Transverse colon (tissue), 4 donors: ENCODE data around the gene MSANTD3. TPM values are rescaled to one million over a fixed set of nuclear protein-coding genes. Genes with fewer than 3 reads are reported as not detected.

ENCODE experiments used
- DNase-seq: peaks from one replicate; pipeline ENCODE4 v3.0.0-alpha.2; 2019
- H3K27ac ChIP-seq, 4 donors: fragments of 200-600 bp; sonication (generic); 2 replicates each; pipeline ENCODE4 v1.5.1; 2016 to 2018; ENCODE audit warnings: inconsistent platforms in 4 of 4
- H3K27me3 ChIP-seq: fragments of 200-600 bp; sonication (generic); 2 replicates; pipeline ENCODE4 v1.5.1; 2017; ENCODE audit warnings: inconsistent platforms
- H3K36me3 ChIP-seq, 4 donors: fragments of 200-600 bp; sonication (generic); 2 replicates each; pipeline ENCODE4 v1.5.1; 2017 to 2019; ENCODE audit warnings: inconsistent platforms in 4 of 4
- H3K4me1 ChIP-seq, 4 donors: fragments of 200-600 bp; sonication (generic); 2 replicates each; pipeline ENCODE4 v1.5.1; 2017 to 2020; ENCODE audit warnings: inconsistent platforms in 4 of 4
- H3K4me3 ChIP-seq, 4 donors: fragments of 200-600 bp; sonication (generic); 1 replicate in 1 of 4; 2 replicates in 3 of 4; pipeline versions ENCODE4 v1.5.1 to v1.6.1; 2017 to 2019; ENCODE audit warnings: inconsistent platforms in 4 of 4
- H3K9me3 ChIP-seq, 2 donors: fragments of 200-600 bp; sonication (generic); 2 replicates each; pipeline ENCODE4 v1.5.1; 2017 to 2019; ENCODE audit warnings: inconsistent platforms in 2 of 2
- EP300 ChIP-seq: sonication (generic); formaldehyde crosslinking; IDR thresholded peaks from one replicate; pipeline ENCODE4 v1.6.1; 2017; ENCODE audit warnings: antibody characterized with exemption, low read depth
- POLR2A ChIP-seq: fragments of 450-650 bp; IDR thresholded peaks from one replicate; pipeline ENCODE4 v1.6.1; 2016; ENCODE audit warnings: antibody characterized with exemption, mild to moderate bottlenecking, moderate library complexity
- POLR2AphosphoS5 ChIP-seq, 3 donors: sonication (generic); formaldehyde crosslinking; IDR thresholded peaks; one replicate each; pipeline ENCODE4 v1.6.1; 2016; ENCODE audit warnings: antibody characterized with exemption in 3 of 3
- WGBS, 2 donors: methylation state at CpG; one replicate each; pipeline ENCODE4 v1.1.5; 2018; ENCODE audit warnings: low coverage in 1 of 2; 5-methylcytosine and 5-hydroxymethylcytosine counted together
- in situ Hi-C, 4 donors: fragments of 200-750 bp; cut with MboI; loops; one replicate each; pipeline versions ENCODE4 v1.15.0 to v1.15.1; 2017; ENCODE audit warnings: low sequenced_read_pairs in 3 of 4, low pct_ligation_motif_present in 1 of 4, low pct_unique_long_range_greater_than_20kb in 1 of 4
- intact Hi-C: fragments of 100-400 bp; cut with DNase I; formaldehyde crosslinking; loops from one replicate; pipeline ENCODE4 v1.15.1; 2023; ENCODE audit warnings: low total_unique reads
- total RNA-seq, 4 donors: library from RNA; depleted of rRNA; stranded (reverse); fragments of >200 nt; gene quantifications; one replicate each; pipeline ENCODE4 v1.1.0, GENCODE V29; 2016
- TF ChIP-seq, protein P1 (sequence below), 5 experiments: fragments of 200-600 bp in 3 of 5; fragments of 450-650 bp in 2 of 5; sonication (generic) in 3 of 5; IDR thresholded peaks; 1 replicate in 2 of 5; 2 replicates in 3 of 5; pipeline ENCODE4 v1.5.1; 2016 to 2017; ENCODE audit warnings: antibody characterized with exemption in 5 of 5, inconsistent platforms in 3 of 5, mild to moderate bottlenecking in 2 of 5, moderate library complexity in 1 of 5

MSANTD3 gene
- total RNA-seq, 4 donors from 2014 or later: 7.1 to 26.3 (median 10.5) TPM

DNA sequence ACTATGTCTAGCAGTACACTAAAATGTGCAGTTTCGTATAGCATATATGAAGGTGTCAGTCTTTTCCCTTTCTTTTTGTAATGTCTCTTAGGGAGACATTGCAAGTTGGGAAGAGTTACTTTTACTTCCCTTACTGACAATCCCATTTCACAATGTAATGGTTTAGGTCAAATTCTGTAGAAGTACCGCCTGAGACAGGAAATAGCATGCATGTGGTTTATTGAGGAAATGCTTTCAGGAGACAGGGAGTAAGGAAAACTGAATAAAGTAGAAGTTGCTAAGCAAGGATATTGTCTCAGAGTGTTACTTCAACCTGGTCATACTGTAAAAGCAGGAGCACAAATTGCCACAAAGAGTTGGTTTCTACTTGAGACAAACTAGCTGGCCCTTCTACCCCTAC, 32.1 kb upstream of the MSANTD3 start:
- intact Hi-C loops: no loop called here
- Histone ChIP-seq H3K4me3 (no peak overlapping the region), H3K36me3 (no peaks in the 10 kb centered on the region), H3K27ac (no peak overlapping the region), H3K27me3 (no peaks in the 10 kb centered on the region), H3K4me1 (no peaks in the 10 kb centered on the region), H3K9me3 (no peaks in the 10 kb centered on the region)
- in situ Hi-C loops: no loop called here
- 85 to 95% methylated on average over 2 of the region's 2 CpGs for WGBS, 2 donors
- TF ChIP-seq, protein P1, sequence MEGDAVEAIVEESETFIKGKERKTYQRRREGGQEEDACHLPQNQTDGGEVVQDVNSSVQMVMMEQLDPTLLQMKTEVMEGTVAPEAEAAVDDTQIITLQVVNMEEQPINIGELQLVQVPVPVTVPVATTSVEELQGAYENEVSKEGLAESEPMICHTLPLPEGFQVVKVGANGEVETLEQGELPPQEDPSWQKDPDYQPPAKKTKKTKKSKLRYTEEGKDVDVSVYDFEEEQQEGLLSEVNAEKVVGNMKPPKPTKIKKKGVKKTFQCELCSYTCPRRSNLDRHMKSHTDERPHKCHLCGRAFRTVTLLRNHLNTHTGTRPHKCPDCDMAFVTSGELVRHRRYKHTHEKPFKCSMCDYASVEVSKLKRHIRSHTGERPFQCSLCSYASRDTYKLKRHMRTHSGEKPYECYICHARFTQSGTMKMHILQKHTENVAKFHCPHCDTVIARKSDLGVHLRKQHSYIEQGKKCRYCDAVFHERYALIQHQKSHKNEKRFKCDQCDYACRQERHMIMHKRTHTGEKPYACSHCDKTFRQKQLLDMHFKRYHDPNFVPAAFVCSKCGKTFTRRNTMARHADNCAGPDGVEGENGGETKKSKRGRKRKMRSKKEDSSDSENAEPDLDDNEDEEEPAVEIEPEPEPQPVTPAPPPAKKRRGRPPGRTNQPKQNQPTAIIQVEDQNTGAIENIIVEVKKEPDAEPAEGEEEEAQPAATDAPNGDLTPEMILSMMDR (IDR thresholded peaks at IDR 0.05): no peak
- no peak for TF ChIP-seq POLR2A
- no peak for TF ChIP-seq POLR2AphosphoS5 (IDR thresholded peaks at IDR 0.05)
- TF ChIP-seq EP300: no peak
- no peak for DNase-seq

DNA sequence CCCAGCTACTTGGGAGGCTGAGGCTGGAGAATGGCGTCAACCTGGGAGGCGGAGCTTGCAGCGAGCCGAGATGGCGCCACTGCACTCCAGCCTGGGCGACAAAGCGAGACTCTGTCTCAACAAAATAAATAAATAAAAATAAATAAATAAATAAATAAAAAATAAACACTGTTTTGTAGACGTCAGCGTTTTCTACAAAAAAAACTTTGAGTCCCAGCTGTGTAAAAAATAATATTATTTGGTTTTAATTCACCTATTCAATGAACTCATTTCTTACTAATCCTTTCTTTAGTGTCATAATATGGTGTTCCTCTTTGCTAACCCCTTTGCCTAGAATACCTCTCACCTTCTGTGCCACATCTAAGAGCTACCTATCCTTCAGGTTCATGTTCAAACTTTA, 30.2 kb upstream of the MSANTD3 start:
- no peaks in the 10 kb centered on the region for H3K36me3 ChIP-seq
- intact Hi-C loops (no loop called here), in situ Hi-C loops (no loop called here)
- H3K4me3 ChIP-seq: no peak overlapping the region
- no peak overlapping the region for H3K27ac ChIP-seq
- no peak for TF ChIP-seq EP300
- TF ChIP-seq, protein P1 (IDR thresholded peaks at IDR 0.05): no peak
- no peak for TF ChIP-seq POLR2AphosphoS5 (IDR thresholded peaks at IDR 0.05)
- no peak for TF ChIP-seq POLR2A
- no peaks in the 10 kb centered on the region for H3K27me3 ChIP-seq
- H3K4me1 ChIP-seq: no peaks in the 10 kb centered on the region
- 97 to 99% methylated on average over 7 to 9 of the region's 9 CpGs for WGBS, 2 donors
- no peak for DNase-seq
- H3K9me3 ChIP-seq: no peaks in the 10 kb centered on the region

DNA sequence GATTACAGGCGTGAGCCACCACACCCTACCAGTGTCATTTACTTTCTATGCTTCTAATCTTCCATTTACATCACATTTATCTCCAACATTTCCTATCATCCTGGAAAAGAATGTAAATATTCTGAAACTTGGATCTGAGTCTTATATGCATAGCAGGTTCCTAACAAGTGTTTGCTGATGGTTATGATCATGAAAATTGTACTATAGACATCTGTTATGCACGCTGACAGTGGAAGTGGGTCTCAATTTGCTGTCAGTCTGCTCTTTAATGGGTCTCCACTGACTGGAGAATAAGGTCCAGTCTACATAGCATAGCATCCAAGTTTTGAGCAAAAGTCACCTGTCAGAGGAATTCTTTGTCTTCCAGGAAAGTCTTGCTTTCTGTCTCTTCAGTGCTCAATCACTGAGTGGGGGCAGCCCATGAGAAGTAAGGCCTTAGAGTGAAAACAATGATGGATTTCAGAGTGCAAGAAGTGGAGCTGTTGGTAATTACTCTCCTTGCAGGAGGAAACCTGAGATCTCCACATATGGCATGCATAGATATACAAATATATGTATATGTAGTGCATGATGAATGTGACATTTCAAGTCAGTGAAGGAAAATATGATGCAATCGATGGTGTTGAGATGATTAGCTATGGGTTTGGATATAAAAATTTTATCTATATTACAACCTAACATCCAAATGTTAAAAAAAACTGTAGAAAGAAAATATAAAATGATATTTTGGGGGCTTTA, 29.2 kb upstream of the MSANTD3 start:
- in situ Hi-C loops: no loop called here
- no peak for DNase-seq
- Histone ChIP-seq H3K27me3 (no peaks in the 10 kb centered on the region), H3K4me1 (no peaks in the 10 kb centered on the region), H3K27ac (no peak overlapping the region), H3K9me3 (no peaks in the 10 kb centered on the region), H3K36me3 (no peaks in the 10 kb centered on the region), H3K4me3 (no peak overlapping the region)
- WGBS, 2 donors: 75% methylated on average over 3 of the region's 3 CpGs
- intact Hi-C loops: no loop called here
- no peak for TF ChIP-seq POLR2AphosphoS5 (IDR thresholded peaks at IDR 0.05)
- TF ChIP-seq EP300: no peak

DNA sequence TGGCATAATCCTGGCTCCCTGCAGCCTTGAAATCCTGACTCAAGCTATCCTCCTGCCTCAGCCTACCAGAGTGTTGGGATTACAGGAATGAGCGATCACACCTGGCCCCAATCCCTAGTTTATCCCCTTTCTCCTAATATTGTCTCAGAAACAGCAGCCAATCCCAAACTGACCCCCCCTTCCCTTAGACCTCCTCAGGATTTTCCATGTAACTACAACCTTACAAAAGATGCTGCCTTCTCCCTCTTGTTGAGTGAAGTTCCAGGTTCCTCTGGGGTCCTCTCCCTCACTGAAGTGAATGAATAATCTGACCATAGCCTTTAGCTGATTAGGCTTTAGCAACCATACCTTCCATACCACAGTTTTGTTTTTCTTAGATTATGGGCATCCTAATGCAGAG, 25.9 kb upstream of the MSANTD3 start:
- DNase-seq: no peak
- WGBS, 2 donors: 100% methylated on average over 1 of the region's 1 CpG
- Histone ChIP-seq H3K4me3 (no peak overlapping the region), H3K27ac (no peak overlapping the region), H3K36me3 (no peaks in the 10 kb centered on the region), H3K4me1 (no peaks in the 10 kb centered on the region), H3K27me3 (no peaks in the 10 kb centered on the region), H3K9me3 (no peaks in the 10 kb centered on the region)
- in situ Hi-C loops (no loop called here), intact Hi-C loops (no loop called here)
- TF ChIP-seq POLR2AphosphoS5 (IDR thresholded peaks at IDR 0.05) (no peak), POLR2A (no peak), EP300 (no peak)
- TF ChIP-seq, protein P1 (IDR thresholded peaks at IDR 0.05): no peak

DNA sequence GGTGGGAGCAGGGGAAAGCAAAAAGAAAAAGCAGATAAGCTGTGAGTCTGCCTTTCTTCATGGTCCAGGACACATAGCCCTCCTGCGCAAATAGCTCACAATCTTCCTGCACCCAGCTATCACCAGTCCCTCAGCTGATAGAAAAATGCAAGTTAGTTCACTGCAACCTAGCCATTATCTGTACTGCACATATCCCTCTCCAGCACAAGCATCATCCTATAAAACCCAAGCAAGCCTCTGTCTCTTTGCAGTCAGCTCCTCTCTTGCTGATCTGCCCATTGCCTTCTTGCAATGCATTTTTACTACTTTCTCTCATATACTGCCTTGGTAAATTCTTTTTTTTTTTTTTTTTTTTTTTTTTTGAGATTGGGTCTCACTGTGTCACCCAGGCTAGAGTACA, 20.0 kb upstream of the MSANTD3 start:
- H3K4me3 ChIP-seq: no peak overlapping the region
- peaks cover 0 to 5% (median 0%) of the 10 kb centered on the region in 4 donors for H3K4me1 ChIP-seq
- TF ChIP-seq, protein P1 (IDR thresholded peaks at IDR 0.05): no peak
- no peak for TF ChIP-seq EP300
- TF ChIP-seq POLR2AphosphoS5 (IDR thresholded peaks at IDR 0.05): no peak
- TF ChIP-seq POLR2A: no peak
- no peaks in the 10 kb centered on the region for H3K9me3 ChIP-seq
- H3K27ac ChIP-seq: no peak overlapping the region
- intact Hi-C loops (no loop called here), in situ Hi-C loops (no loop called here)
- DNase-seq: no peak
- 95 to 100% methylated on average over 1 of the region's 1 CpG for WGBS, 2 donors
- no peaks in the 10 kb centered on the region for H3K36me3 ChIP-seq
- no peaks in the 10 kb centered on the region for H3K27me3 ChIP-seq
